Osteoblast (primary cell): Measurements from ENCODE around the gene PM20D1. TPM values are rescaled to one million over a fixed set of nuclear protein-coding genes. Genes with fewer than 3 reads are reported as not detected.
"Not testable (repeated sequence)": the region's sequence is repeated elsewhere in the genome, so short reads cannot be mapped to it uniquely, and the experiment has no call there.

Experiments
- DNase-seq: peaks from one replicate; pipeline ENCODE4 v3.0.0; 2011; ENCODE audit warnings: low spot score, mixed read lengths; ENCODE audit not compliant: insufficient read length; ENCODE audit errors: missing footprints
- H2AFZ ChIP-seq: 2 replicates; pipeline ENCODE4 v1.6.0; 2011; ENCODE audit warnings: mild to moderate bottlenecking, low read length
- H3K27ac ChIP-seq: 2 replicates; pipeline ENCODE4 v1.5.1; 2011; ENCODE audit warnings: mild to moderate bottlenecking, low read depth, low read length, moderate library complexity
- H3K27me3 ChIP-seq: 2 replicates; pipeline ENCODE4 v1.6.0; 2012; ENCODE audit warnings: mild to moderate bottlenecking, control low read depth, inconsistent platforms, low read length, moderate library complexity; ENCODE audit not compliant: insufficient read depth
- H3K36me3 ChIP-seq: 2 replicates; pipeline ENCODE4 v1.5.1; 2011; ENCODE audit warnings: mild to moderate bottlenecking, low read length, control low read depth, moderate library complexity; ENCODE audit not compliant: insufficient read depth
- H3K4me1 ChIP-seq: 2 replicates; pipeline ENCODE4 v1.5.1; 2011; ENCODE audit warnings: mild to moderate bottlenecking, low read length, control low read depth, moderate library complexity; ENCODE audit not compliant: insufficient read depth
- H3K4me2 ChIP-seq: 2 replicates; pipeline ENCODE4 v1.6.0; 2011; ENCODE audit warnings: mild to moderate bottlenecking, low read length; ENCODE audit not compliant: insufficient read depth
- H3K4me3 ChIP-seq: fragments of 200-600 bp; sonication (generic); 3 replicates; pipeline ENCODE4 v1.5.1; 2012; ENCODE audit warnings: mild to moderate bottlenecking, low read length, inconsistent platforms; ENCODE audit not compliant: insufficient read depth
- H3K79me2 ChIP-seq: 2 replicates; pipeline ENCODE4 v1.6.0; 2012; ENCODE audit warnings: mild to moderate bottlenecking, low read length, control low read depth, inconsistent platforms; ENCODE audit not compliant: insufficient read depth
- H3K9me3 ChIP-seq: 2 replicates; pipeline ENCODE4 v1.5.1; 2011; ENCODE audit warnings: low read depth, low read length, control low read depth
- H4K20me1 ChIP-seq: 2 replicates; pipeline ENCODE4 v1.6.0; 2012; ENCODE audit warnings: mild to moderate bottlenecking, low read length, control low read depth; ENCODE audit not compliant: insufficient read depth
- CTCF ChIP-seq: IDR thresholded peaks from 2 replicates; pipeline ENCODE4 v1.5.1; 2011; ENCODE audit warnings: mild to moderate bottlenecking, low read depth, low read length, moderate library complexity; ENCODE audit errors: extremely low read depth
- total RNA-seq: library from RNA; depleted of rRNA; stranded (reverse); fragments of >200 nt; gene quantifications from 2 replicates; pipeline ENCODE4 v1.2.3, GENCODE V29; 2012

PM20D1 gene
- total RNA-seq, 1 donor: not detected

DNA sequence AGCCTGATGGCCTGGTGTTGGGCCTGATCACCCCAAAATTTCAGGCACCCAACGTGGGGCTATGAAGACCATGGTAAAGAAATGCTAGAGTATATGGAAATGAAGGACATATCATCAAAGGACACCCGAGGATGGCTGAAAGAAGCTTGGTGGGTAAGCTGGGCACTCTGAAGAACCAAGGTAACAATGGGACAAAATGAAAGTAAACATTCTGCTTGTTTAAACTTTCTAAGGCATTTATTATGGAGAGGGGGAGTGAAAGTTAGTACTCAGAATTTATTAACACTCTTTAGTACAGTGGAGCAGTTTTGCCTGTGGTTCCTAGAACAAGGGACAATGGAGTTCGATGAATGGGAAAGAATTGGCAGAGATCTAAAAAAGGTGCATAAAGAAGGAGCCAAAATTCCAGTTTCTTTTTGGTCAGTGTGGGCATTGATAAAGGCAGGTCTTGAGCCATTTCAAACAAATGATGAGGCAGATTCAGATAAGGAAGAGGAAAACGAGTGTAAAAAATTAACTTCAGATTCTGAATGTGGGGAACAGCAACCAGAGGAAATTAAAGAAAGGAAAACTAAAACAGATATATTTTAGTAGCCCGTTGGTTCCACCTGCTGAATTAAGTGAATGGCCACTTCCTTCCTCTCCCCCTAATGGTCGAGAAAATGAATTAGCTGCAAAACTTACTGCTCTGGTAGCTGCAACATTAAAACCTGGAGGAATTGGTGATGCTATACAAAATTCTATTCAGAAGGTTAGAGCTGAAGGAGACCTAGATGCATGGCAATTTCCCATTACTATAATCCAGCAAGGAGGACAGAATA lies 8.4 kb upstream of the PM20D1 start:
- Histone ChIP-seq H4K20me1 (no peaks in the 10 kb centered on the region), H3K9me3 (no peaks in the 10 kb centered on the region), H3K4me3 (no peak overlapping the region), H3K27ac (no peak overlapping the region), H3K36me3 (no peaks in the 10 kb centered on the region), H3K4me1 (no peaks in the 10 kb centered on the region), H2AFZ (no peak overlapping the region), H3K27me3 (no peaks in the 10 kb centered on the region), H3K4me2 (no peak overlapping the region), H3K79me2 (no peaks in the 10 kb centered on the region)
- DNase-seq: no peak
- no peak for TF ChIP-seq CTCF

DNA sequence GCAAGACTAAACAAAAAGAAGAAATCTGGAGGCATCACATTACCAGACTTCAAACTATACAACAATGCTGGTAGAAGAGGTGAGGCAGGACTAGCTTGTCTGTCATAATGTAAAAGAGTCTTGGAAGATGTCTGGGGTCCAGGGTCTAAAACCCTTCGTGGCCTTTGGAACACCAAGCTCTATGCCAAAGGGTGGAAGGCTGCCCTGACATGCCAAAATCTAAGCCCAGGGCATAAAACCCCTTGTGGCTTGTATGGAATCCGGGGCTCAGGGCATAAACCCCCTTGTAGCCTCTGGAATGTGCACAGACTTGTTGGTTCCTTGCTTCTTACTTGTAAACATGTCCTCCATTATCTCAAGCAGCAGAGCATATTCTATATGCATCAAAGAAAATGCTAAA lies 7.6 kb upstream of the PM20D1 start:
- not testable (repeated sequence) for H4K20me1 ChIP-seq, H3K4me2 ChIP-seq, H3K4me3 ChIP-seq, H3K4me1 ChIP-seq, H3K36me3 ChIP-seq, H3K9me3 ChIP-seq, H2AFZ ChIP-seq, H3K27me3 ChIP-seq, DNase-seq, H3K27ac ChIP-seq, H3K79me2 ChIP-seq

DNA sequence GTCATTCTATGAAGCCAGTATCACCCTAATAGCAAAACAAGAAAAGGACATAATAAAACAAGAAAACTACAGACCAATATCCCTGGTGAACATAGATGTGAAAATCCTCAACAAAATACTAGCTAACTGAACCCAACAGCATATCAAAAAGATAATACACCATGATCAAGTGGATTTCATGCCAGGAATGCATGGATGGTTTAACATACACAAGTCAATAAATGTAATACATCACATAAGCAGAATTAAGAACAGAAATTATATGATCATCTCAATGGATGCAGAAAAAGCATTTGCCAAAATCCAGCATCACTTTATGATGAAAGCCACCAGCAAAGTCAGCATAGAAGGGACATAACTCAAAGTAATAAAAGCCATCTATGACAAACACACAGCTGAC lies 6.5 kb upstream of the PM20D1 start:
- no peak overlapping the region for H3K4me3 ChIP-seq
- H3K36me3 ChIP-seq: no peaks in the 10 kb centered on the region
- H3K9me3 ChIP-seq: no peaks in the 10 kb centered on the region
- no peak for DNase-seq
- no peaks in the 10 kb centered on the region for H3K79me2 ChIP-seq
- H3K27ac ChIP-seq: no peak overlapping the region
- no peak for TF ChIP-seq CTCF
- no peaks in the 10 kb centered on the region for H3K4me1 ChIP-seq
- H4K20me1 ChIP-seq: no peaks in the 10 kb centered on the region
- no peak overlapping the region for H2AFZ ChIP-seq
- no peaks in the 10 kb centered on the region for H3K27me3 ChIP-seq
- no peak overlapping the region for H3K4me2 ChIP-seq

- Histone ChIP-seq H3K27ac (no peak overlapping the region), H3K9me3 (no peaks in the 10 kb centered on the region), H3K4me1 (no peaks in the 10 kb centered on the region), H4K20me1 (no peaks in the 10 kb centered on the region), H3K27me3 (no peaks in the 10 kb centered on the region), H3K36me3 (no peaks in the 10 kb centered on the region), H3K4me2 (no peak overlapping the region), H3K79me2 (no peaks in the 10 kb centered on the region), H2AFZ (no peak overlapping the region), H3K4me3 (no peak overlapping the region)
- no peak for TF ChIP-seq CTCF
- no peak for DNase-seq
Measured at GRCh38 chr1:205852969-205853368, 3.0 kb upstream of the PM20D1 start.
